WERI-Rb-1 (cell line): Measurements from ENCODE around the gene DNAJB1.
A peak's percentile ranks its signal among the peaks of the same experiment; 100 is the strongest.

Source experiments
- DNase-seq: peaks from one replicate; pipeline ENCODE4 v3.0.0-alpha.2; 2020
- H3K27ac ChIP-seq: fragments of 250-450 bp; sonication (Bioruptor Pico); 2 replicates; pipeline ENCODE4 v1.5.1; 2020; ENCODE audit warnings: mild to moderate bottlenecking, moderate library complexity
- H3K27me3 ChIP-seq: fragments of 250-450 bp; sonication (Bioruptor Pico); 2 replicates; pipeline ENCODE4 v1.5.1; 2021; ENCODE audit warnings: mild to moderate bottlenecking, low read depth, moderate library complexity; ENCODE audit not compliant: insufficient read depth, severe bottlenecking
- H3K36me3 ChIP-seq: fragments of 250-450 bp; sonication (Bioruptor Pico); 2 replicates; pipeline ENCODE4 v1.5.1; 2020; ENCODE audit warnings: mild to moderate bottlenecking, moderate library complexity
- H3K4me3 ChIP-seq: 2 replicates; pipeline ENCODE4 v1.5.1; 2011; ENCODE audit warnings: low read depth, mild to moderate bottlenecking, control low read depth, low read length
- H3K9me3 ChIP-seq: fragments of 250-450 bp; sonication (Bioruptor Pico); 2 replicates; pipeline ENCODE4 v1.5.1; 2021; ENCODE audit warnings: mild to moderate bottlenecking, moderate library complexity; ENCODE audit not compliant: severe bottlenecking
- TF ChIP-seq, protein P1 (sequence below): IDR thresholded peaks from 2 replicates; pipeline ENCODE4 v1.5.1; 2011; ENCODE audit warnings: low read depth, mild to moderate bottlenecking, control low read depth, inconsistent platforms, low read length

Gene DNAJB1

DNA sequence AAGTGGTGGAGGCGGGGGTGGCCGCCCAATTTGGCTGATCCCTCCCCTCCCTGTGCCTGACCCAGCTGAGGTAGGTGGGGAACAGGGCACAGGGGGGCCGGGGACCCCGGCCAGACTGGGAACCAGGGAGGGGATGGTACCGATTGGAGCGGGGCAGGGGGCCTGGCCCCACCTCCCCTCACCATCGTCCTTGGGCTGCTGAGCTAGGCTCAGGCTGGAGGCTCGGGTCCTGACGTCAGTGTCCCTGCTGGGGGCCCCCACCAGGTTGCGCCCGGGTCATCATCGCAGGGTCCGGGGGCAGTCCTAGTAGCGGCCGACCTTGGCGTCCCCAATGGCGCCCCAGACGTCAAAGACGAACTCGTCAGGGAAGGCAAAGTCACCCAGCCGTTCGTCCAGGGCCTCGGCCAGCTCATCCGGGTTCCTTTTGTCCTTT is 40.1 kb downstream of the DNAJB1 start:
- Histone ChIP-seq H3K36me3 (peaks cover 30% of the 10 kb centered on the region), H3K27ac (no peak overlapping the region)
- no peak for DNase-seq

DNA sequence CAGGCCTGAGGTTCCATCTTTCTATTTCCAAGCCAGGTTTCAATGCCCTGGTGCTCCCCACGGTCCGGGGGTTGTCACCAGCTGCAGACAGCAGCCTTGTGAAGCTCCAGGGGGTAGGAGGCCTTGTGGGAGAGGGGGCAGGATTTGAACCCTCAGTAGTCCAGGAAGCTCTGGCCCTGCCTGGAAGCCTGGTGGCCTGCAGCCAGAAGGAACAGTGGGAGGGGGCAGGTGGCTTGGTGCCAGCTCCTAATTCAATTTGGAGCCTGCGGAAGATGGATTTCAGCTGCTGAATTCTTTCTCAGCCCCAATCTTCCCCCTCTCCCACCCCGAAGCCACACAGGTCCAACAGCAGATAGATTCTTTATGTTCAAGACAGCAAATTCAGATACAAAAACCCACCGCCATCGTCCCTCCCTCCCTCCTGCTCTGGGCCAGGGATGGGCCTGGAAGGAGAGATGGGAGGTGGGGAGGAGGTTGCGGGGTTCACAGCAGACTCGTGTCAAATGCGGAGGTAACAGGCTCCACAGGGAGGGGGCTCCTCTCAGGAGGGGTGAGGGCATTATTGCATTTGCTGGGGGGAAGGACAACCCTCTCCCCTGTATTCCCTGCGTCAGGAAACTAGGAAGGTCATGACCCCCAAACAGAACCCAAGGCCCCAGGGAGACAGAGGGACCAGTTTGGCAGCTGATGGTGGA is 40.6 kb downstream of the DNAJB1 start:
- TF ChIP-seq, protein P1, sequence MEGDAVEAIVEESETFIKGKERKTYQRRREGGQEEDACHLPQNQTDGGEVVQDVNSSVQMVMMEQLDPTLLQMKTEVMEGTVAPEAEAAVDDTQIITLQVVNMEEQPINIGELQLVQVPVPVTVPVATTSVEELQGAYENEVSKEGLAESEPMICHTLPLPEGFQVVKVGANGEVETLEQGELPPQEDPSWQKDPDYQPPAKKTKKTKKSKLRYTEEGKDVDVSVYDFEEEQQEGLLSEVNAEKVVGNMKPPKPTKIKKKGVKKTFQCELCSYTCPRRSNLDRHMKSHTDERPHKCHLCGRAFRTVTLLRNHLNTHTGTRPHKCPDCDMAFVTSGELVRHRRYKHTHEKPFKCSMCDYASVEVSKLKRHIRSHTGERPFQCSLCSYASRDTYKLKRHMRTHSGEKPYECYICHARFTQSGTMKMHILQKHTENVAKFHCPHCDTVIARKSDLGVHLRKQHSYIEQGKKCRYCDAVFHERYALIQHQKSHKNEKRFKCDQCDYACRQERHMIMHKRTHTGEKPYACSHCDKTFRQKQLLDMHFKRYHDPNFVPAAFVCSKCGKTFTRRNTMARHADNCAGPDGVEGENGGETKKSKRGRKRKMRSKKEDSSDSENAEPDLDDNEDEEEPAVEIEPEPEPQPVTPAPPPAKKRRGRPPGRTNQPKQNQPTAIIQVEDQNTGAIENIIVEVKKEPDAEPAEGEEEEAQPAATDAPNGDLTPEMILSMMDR: no peak
- no peaks in the 10 kb centered on the region for H3K9me3 ChIP-seq
- no peaks in the 10 kb centered on the region for H3K27me3 ChIP-seq
- H3K27ac ChIP-seq: no peak overlapping the region
- no peak overlapping the region for H3K4me3 ChIP-seq
- peaks cover 30% of the 10 kb centered on the region for H3K36me3 ChIP-seq
- no peak for DNase-seq

More for the DNA sequence above, 40.1 kb downstream of the DNAJB1 start:
- Histone ChIP-seq H3K27me3 (no peaks in the 10 kb centered on the region), H3K4me3 (no peak overlapping the region), H3K9me3 (no peaks in the 10 kb centered on the region)
- TF ChIP-seq, protein P1: no peak

DNA sequence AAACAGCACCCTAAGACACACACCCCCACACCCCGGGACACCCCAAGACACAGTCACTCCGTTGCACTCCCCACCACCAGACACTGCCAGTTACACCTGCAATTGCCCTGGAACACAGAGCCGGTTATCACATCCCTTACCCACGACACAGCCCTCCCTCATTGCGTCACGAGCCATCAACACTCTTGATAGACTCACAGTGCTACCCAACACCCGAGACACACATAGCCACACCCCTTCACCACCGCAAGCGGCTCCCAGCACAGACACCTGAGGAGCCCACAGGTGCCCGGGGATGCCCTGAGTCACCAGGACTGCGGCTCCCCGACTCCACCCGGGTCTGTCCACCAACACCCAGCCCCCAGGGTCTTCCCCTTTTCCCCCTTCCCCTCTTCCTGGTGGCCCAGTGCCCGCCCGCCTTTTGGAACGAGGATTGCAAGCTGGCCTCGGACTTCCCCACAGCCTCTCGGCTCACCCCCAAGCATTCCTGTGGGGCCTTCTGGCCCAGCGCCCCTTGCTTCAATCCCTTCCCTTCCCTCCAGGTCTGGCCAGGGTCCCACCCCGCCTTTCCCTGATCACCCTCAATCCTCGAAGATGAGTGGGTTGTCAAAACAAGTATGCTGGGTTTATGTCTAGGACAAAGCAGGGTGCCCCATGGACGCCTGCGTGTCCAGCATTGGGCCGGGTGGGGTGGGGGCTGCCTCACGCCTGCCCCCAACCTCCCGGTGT is 41.4 kb downstream of the DNAJB1 start:
- DNase-seq: no peak

DNA sequence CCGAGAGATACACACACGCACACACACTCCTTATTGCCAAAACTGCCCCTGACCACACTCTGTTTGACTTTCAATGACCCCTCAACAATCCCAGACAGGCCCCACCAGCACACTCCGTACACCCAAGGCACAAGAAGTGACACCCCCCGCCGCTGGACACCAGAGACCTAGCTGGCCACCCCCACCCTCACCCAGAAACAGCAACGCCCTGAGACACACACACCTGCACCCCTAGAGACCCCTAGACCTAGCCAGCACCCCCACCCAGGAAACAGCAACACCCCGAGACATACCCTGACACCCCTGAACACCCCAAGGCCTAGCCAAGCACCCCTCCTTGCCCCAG is 41.9 kb downstream of the DNAJB1 start:
- Histone ChIP-seq H3K27ac (no peak overlapping the region), H3K9me3 (no peaks in the 10 kb centered on the region), H3K27me3 (no peaks in the 10 kb centered on the region), H3K36me3 (peaks cover 26% of the 10 kb centered on the region), H3K4me3 (no peak overlapping the region)
- TF ChIP-seq, protein P1: no peak
- DNase-seq: no peak

More for the DNA sequence above, 41.4 kb downstream of the DNAJB1 start:
- H3K4me3 ChIP-seq: no peak overlapping the region
- peaks cover 26% of the 10 kb centered on the region for H3K36me3 ChIP-seq
- H3K27ac ChIP-seq: no peak overlapping the region
- TF ChIP-seq, protein P1: no peak
- no peaks in the 10 kb centered on the region for H3K27me3 ChIP-seq
- no peaks in the 10 kb centered on the region for H3K9me3 ChIP-seq

DNA sequence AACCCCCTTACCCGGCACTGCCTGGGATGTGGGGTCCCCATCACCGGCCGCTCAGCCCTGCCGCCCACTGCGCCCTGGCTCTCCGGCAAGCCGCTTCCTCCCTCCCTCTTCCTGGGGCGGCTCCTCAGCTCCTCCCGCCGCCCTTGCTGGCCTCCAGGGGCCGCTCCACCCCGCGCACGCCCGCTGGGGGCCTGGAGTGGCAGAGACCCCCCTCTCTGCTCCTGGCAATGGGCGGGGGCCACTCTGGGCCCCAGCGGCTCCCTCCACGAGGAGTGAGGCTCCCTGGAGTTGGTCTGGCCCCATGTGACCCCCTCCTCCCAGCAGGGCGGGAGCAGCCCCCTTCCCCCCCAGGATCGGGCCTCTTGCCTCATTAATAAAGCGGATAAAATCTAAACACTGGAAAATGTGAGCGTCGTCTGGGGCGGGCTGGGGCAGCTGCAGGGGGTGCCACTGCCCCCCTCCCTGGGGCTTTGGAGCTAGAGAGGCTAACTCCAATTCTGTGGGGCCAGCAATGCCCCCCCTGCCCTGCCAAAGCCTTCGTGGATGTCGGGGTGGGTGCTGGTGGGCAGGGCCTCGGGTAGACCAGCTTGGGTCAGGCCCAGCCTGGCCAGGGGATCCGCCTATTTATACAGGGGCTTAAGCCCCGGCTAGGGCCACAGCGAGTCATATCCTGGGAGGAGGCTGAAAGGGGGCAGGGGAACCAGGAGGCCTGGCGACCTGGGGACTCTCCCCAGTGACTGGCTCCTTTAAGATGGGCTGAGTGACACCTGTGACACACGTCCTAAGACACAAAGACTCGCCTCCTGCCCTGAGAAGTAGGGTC is 42.7 kb downstream of the DNAJB1 start, which contains the start of gene PTGER1:
PTGER1 (minus strand) TSS at position 104 of the 823 bp plus-strand sequence. CDS start 1,034 bp downstream, outside the sequence.
- peaks cover 28% of the 10 kb centered on the region for H3K36me3 ChIP-seq
- peak; percentile 79 for DNase-seq
- TF ChIP-seq, protein P1: peak; percentile 64
- peak within 1 kb of the TSS; percentile 46 for H3K4me3 ChIP-seq
- no peaks in the 10 kb centered on the region for H3K27me3 ChIP-seq
- no peaks in the 10 kb centered on the region for H3K9me3 ChIP-seq
- H3K27ac ChIP-seq: peak within 1 kb of the TSS; percentile 73
